IMR-90 (cell line): ENCODE data around the gene CST9L. TPM values are rescaled to one million over a fixed set of nuclear protein-coding genes. Genes with fewer than 3 reads are reported as not detected.

Experiments
- ATAC-seq: fragments of 200-7000 bp; cut with Tn5 transposase; 2 replicates; pipeline ENCODE4 v1.9.1; 2020; ENCODE audit warnings: low read depth, mild to moderate bottlenecking, moderate library complexity
- BruUV-seq: library from RNA; stranded (reverse); fragments of 400-500 nt; replicated peaks from 2 replicates; lab custom pipeline; 2021; lab: Mats Ljungman, UMichigan
- CTCF ChIA-PET: fragments of 300-600 bp; formaldehyde crosslinking; extraction: SDS; loops from one replicate; lab custom pipeline; 2021; ENCODE audit warnings: antibody characterized with exemption; lab: Yijun Ruan, JAX
- POLR2A ChIA-PET: fragments of 300-600 bp; sonication (Branson Sonifier 250); formaldehyde crosslinking; loops from one replicate; lab custom pipeline; 2022; ENCODE audit warnings: antibody characterized with exemption; ENCODE audit not compliant: unreplicated experiment; lab: Charles Lee
- DNase-seq: peaks from one replicate; pipeline ENCODE4 v3.0.0; 2013
- H2AFZ ChIP-seq: replicated peaks from 2 replicates; pipeline ENCODE3; 2013; ENCODE audit warnings: low read length, mild to moderate bottlenecking; ENCODE audit not compliant: poor library complexity
- H2AK5ac ChIP-seq: 2 replicates; pipeline ENCODE4 v1.6.1; 2013; ENCODE audit warnings: low read depth, low read length, inconsistent platforms
- H2AK9ac ChIP-seq: replicated peaks from 2 replicates; pipeline ENCODE3; 2013; ENCODE audit warnings: mild to moderate bottlenecking, low read depth, low read length, moderate library complexity; ENCODE audit not compliant: poor library complexity
- H2BK120ac ChIP-seq: 2 replicates; pipeline ENCODE4 v1.6.1; 2013; ENCODE audit warnings: low read depth, low read length, inconsistent platforms
- H2BK15ac ChIP-seq: 3 replicates; pipeline ENCODE4 v1.6.1; 2013; ENCODE audit warnings: low read depth, low read length, inconsistent platforms
- H2BK20ac ChIP-seq: 2 replicates; pipeline ENCODE4 v1.6.1; 2013; ENCODE audit warnings: low read depth, mild to moderate bottlenecking, inconsistent platforms, low read length, moderate library complexity
- H2BK5ac ChIP-seq: 2 replicates; pipeline ENCODE4 v1.6.1; 2013; ENCODE audit warnings: mild to moderate bottlenecking, low read depth, low read length, inconsistent platforms; ENCODE audit not compliant: poor library complexity, severe bottlenecking
- H3K14ac ChIP-seq: replicated peaks from 2 replicates; pipeline ENCODE4 v1.6.1; 2013; ENCODE audit warnings: low read depth, low read length, inconsistent platforms
- H3K18ac ChIP-seq: 2 replicates; pipeline ENCODE4 v1.6.1; 2013; ENCODE audit warnings: low read depth, low read length, control low read depth
- H3K23ac ChIP-seq: 2 replicates; pipeline ENCODE4 v1.6.1; 2013; ENCODE audit warnings: low read depth, low read length, inconsistent platforms
- H3K27ac ChIP-seq: 2 replicates; pipeline ENCODE4 v1.5.1; 2013; ENCODE audit warnings: mild to moderate bottlenecking, control low read depth, low read length; ENCODE audit not compliant: insufficient read depth
- H3K27me3 ChIP-seq: 2 replicates; pipeline ENCODE4 v1.6.1; 2013; ENCODE audit warnings: low read length; ENCODE audit not compliant: control insufficient read depth, insufficient read depth
- H3K36me3 ChIP-seq: 2 replicates; pipeline ENCODE4 v1.6.1; 2013; ENCODE audit warnings: low read length, mixed read lengths; ENCODE audit not compliant: control insufficient read depth, insufficient read depth
- H3K4ac ChIP-seq: 2 replicates; pipeline ENCODE4 v1.6.1; 2013; ENCODE audit warnings: low read depth, low read length, inconsistent platforms
- H3K4me1 ChIP-seq: 2 replicates; pipeline ENCODE4 v1.6.1; 2013; ENCODE audit warnings: low read length, mixed read lengths; ENCODE audit not compliant: control insufficient read depth, insufficient read depth
- H3K4me2 ChIP-seq: 2 replicates; pipeline ENCODE4 v1.6.1; 2013; ENCODE audit warnings: low read depth, mild to moderate bottlenecking, control low read depth, low read length, moderate library complexity
- H3K4me3 ChIP-seq: 2 replicates; pipeline ENCODE4 v1.5.1; 2013; ENCODE audit warnings: low read depth, mild to moderate bottlenecking, control low read depth, low read length, moderate library complexity; ENCODE audit not compliant: insufficient read depth
- H3K56ac ChIP-seq: 2 replicates; pipeline ENCODE4 v1.6.1; 2013; ENCODE audit warnings: low read length, inconsistent platforms; ENCODE audit not compliant: insufficient read depth; ENCODE audit errors: extremely low read depth
- H3K79me1 ChIP-seq, 2 experiments: 2 replicates each; pipeline ENCODE4 v1.6.1; 2013; ENCODE audit warnings: low read length in 2 of 2, inconsistent platforms in 1 of 2, low read depth in 1 of 2
- H3K9ac ChIP-seq: 2 replicates; pipeline ENCODE4 v1.6.1; 2013; ENCODE audit warnings: low read depth, low read length, control low read depth
- H3K9me1 ChIP-seq: 2 replicates; pipeline ENCODE4 v1.6.1; 2013; ENCODE audit warnings: low read length, inconsistent platforms; ENCODE audit not compliant: insufficient read depth
- H3K9me3 ChIP-seq: 2 replicates; pipeline ENCODE4 v1.6.1; 2013; ENCODE audit warnings: low read length; ENCODE audit not compliant: control insufficient read depth, insufficient read depth
- H4K20me1 ChIP-seq: 2 replicates; pipeline ENCODE4 v1.6.1; 2013; ENCODE audit warnings: low read length, inconsistent platforms; ENCODE audit not compliant: insufficient read depth
- H4K5ac ChIP-seq: 2 replicates; pipeline ENCODE4 v1.6.1; 2013; ENCODE audit warnings: mild to moderate bottlenecking, low read depth, low read length, control low read depth
- H4K8ac ChIP-seq, 2 experiments: 2 replicates each; pipeline ENCODE4 v1.6.1; 2013; ENCODE audit warnings: low read depth in 2 of 2, low read length in 2 of 2, control low read depth in 1 of 2, inconsistent platforms in 1 of 2
- H4K91ac ChIP-seq: 2 replicates; pipeline ENCODE4 v1.6.1; 2013; ENCODE audit warnings: low read depth, low read length, inconsistent platforms; ENCODE audit not compliant: insufficient read depth
- BHLHE40 ChIP-seq: fragments of 150-350 bp; IDR thresholded peaks from 2 replicates; pipeline ENCODE4 v1.6.1; 2016; ENCODE audit warnings: mild to moderate bottlenecking, low read depth, low read length
- CHD1 ChIP-seq: IDR thresholded peaks from 2 replicates; pipeline ENCODE4 v1.6.1; 2012; ENCODE audit warnings: low read depth, low read length, improper control_type of control experiment
- MAFK ChIP-seq: IDR thresholded peaks from 2 replicates; pipeline ENCODE4 v1.6.1; 2012; ENCODE audit warnings: low read depth, low read length, improper control_type of control experiment
- MAZ ChIP-seq: IDR thresholded peaks from 2 replicates; pipeline ENCODE4 v1.6.1; 2012; ENCODE audit warnings: low read depth, mild to moderate bottlenecking, low read length, improper control_type of control experiment, moderate library complexity, borderline replicate concordance
- POLR2A ChIP-seq: IDR thresholded peaks from 2 replicates; pipeline ENCODE4 v1.6.1; 2012; ENCODE audit warnings: mild to moderate bottlenecking, low read depth, low read length
- RCOR1 ChIP-seq: IDR thresholded peaks from 2 replicates; pipeline ENCODE4 v1.6.1; 2012; ENCODE audit warnings: mild to moderate bottlenecking, low read length, improper control_type of control experiment; ENCODE audit not compliant: insufficient replicate concordance
- WGBS, 2 experiments: methylation state at CpG; one replicate each; pipeline versions ENCODE4 v1.1.5 to v1.1.7; 2013; ENCODE audit warnings: missing lambda C conversion rate in 2 of 2; ENCODE audit not compliant: insufficient read length in 1 of 2; ENCODE audit errors: extremely low coverage in 2 of 2; 5-methylcytosine and 5-hydroxymethylcytosine counted together
- dilution Hi-C: fragments of 300-500 bp; cut with HindIII; formaldehyde crosslinking; loops from one replicate; pipeline ENCODE4 v1.14.3; 2018; ENCODE audit warnings: low sequenced_read_pairs; ENCODE audit not compliant: unreplicated experiment
- in situ Hi-C: fragments of 300-500 bp; cut with MboI; formaldehyde crosslinking; loops from 3 replicates; pipeline ENCODE4 v1.14.3; 2019; ENCODE audit warnings: low sequenced_read_pairs, inconsistent platforms, mixed read lengths
- intact Hi-C: fragments of 100-400 bp; cut with micrococcal nuclease; formaldehyde crosslinking; loops from 2 replicates; pipeline ENCODE4 v1.10.0; 2022
- polyA plus RNA-seq, 3 experiments: library from polyadenylated mRNA; depleted of rRNA; stranded (reverse); fragments of >200 nt; gene quantifications; 2 replicates each; pipeline ENCODE4 v1.2.3, GENCODE V29; 2012; ENCODE audit warnings: low replicate concordance in 1 of 3
- total RNA-seq: library from RNA; depleted of rRNA; stranded (reverse); fragments of >200 nt; gene quantifications from 2 replicates; pipeline ENCODE4 v1.2.3, GENCODE V29; 2012

Gene CST9L
- total and polyA plus RNA-seq, 2 of the 4 experiments (the other 2 are of a cell fraction): not detected

DNA sequence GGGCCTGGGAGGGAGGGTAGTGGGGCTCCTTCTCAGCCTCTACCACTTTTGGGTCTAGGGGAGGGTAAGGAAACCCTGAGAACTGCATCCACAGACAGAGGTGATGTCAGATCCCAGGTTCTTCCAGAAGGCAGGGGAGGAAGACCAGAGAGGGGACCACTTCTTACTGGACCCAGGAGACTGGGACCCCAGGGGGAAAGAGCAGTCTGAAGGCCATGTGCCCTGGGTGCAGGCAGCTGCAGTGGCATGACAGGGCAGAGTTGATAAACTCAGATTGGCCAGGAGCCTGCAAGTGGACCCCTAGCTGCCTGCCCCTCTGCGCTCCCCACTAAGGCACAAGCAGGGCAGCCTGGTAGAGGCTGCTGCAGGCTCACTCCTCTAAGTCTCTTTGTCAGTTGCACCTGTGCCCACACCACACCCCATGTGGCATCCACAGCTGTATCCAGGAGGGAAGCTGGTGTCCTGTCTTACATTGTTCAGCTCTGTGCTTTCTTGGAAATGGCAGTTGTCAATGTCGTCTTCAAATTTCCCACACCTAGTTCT, 2.7 kb downstream of the CST9L start:
- Histone ChIP-seq H2AK5ac (no peak overlapping the region), H4K91ac (no peak overlapping the region), H2AK9ac (no peak overlapping the region), H3K9me3 (peaks cover 4% of the 10 kb centered on the region; the same call in 1 of the 2 replicates), H3K23ac (no peak overlapping the region), H3K27me3 (peaks cover 3% of the 10 kb centered on the region), H3K79me1 (no peaks in the 10 kb centered on the region), H3K27ac (no peak overlapping the region), H4K20me1 (no peaks in the 10 kb centered on the region), H2BK20ac (no peak overlapping the region), H2AFZ (no peak overlapping the region), H3K4me1 (no peaks in the 10 kb centered on the region), H3K4ac (no peak overlapping the region), H2BK5ac (no peak overlapping the region), H4K8ac (no peak overlapping the region), H3K4me2 (no peak overlapping the region), H4K5ac (no peak overlapping the region), H3K9ac (no peak overlapping the region), H3K9me1 (no peaks in the 10 kb centered on the region), H3K14ac (no peak overlapping the region), H3K36me3 (no peaks in the 10 kb centered on the region), H3K18ac (no peak overlapping the region), H2BK15ac (no peak overlapping the region), H3K56ac (no peak overlapping the region), H2BK120ac (no peak overlapping the region), H3K4me3 (no peak overlapping the region)
- ATAC-seq (no peak), DNase-seq (no peak)
- BruUV-seq: no TSS peak
- POLR2A ChIA-PET: no interaction called here
- CTCF ChIA-PET: no interaction called here
- dilution Hi-C loops (no loop called here), in situ Hi-C loops (no loop called here), intact Hi-C loops (no loop called here)
- TF ChIP-seq CHD1: no peak
- TF ChIP-seq MAZ: no peak
- TF ChIP-seq BHLHE40: no peak
- no peak for TF ChIP-seq POLR2A
- no peak for TF ChIP-seq RCOR1
- TF ChIP-seq MAFK: no peak
- 80% methylated on average over 1 of the region's 2 CpGs; no CpG with 5 or more reads in 1 of the 2 experiments for WGBS, 2 experiments
